ACC112 (cell line): ENCODE data around the gene RPL13A.

ENCODE experiments used
- H2AFZ ChIP-seq: fragments of 200-600 bp; sonication (generic); one replicate; pipeline ENCODE4 v1.6.0; 2017; ENCODE audit warnings: antibody characterized with exemption, low read length; ENCODE audit not compliant: unreplicated experiment
- H3K27ac ChIP-seq: fragments of 200-600 bp; sonication (generic); 2 replicates; pipeline ENCODE4 v1.5.1; 2014; ENCODE audit warnings: low read depth, mild to moderate bottlenecking, antibody characterized with exemption, low read length, moderate library complexity
- H3K27me3 ChIP-seq: fragments of 200-600 bp; sonication (generic); 2 replicates; pipeline ENCODE4 v1.6.1; 2014; ENCODE audit warnings: mild to moderate bottlenecking, antibody characterized with exemption, low read length, moderate library complexity, mixed read lengths; ENCODE audit not compliant: insufficient read depth
- H3K36me3 ChIP-seq: fragments of 200-600 bp; sonication (generic); 2 replicates; pipeline ENCODE4 v1.6.1; 2016; ENCODE audit warnings: mild to moderate bottlenecking, antibody characterized with exemption, low read length, moderate library complexity, mixed read lengths; ENCODE audit not compliant: insufficient read depth
- H3K4me1 ChIP-seq: fragments of 200-600 bp; sonication (generic); one replicate; pipeline ENCODE4 v1.6.1; 2016; ENCODE audit warnings: low read length, mixed read lengths; ENCODE audit not compliant: insufficient read depth, unreplicated experiment, control insufficient read depth
- H3K4me3 ChIP-seq: fragments of 200-600 bp; sonication (generic); 2 replicates; pipeline ENCODE4 v1.5.1; 2014; ENCODE audit warnings: mild to moderate bottlenecking, low read depth, low read length
- H3K79me2 ChIP-seq: fragments of 200-600 bp; sonication (generic); one replicate; pipeline ENCODE4 v1.6.0; 2016; ENCODE audit warnings: low read length; ENCODE audit not compliant: control insufficient read depth, unreplicated experiment, insufficient read depth

The RPL13A gene

GRCh38 chr19:49496574-49497008 lies 9.2 kb downstream of the RPL13A start:
- Histone ChIP-seq H3K27ac (peak overlapping the region; percentile 79), H3K4me3 (peak overlapping the region; percentile 82), H3K4me1 (peaks cover 7% of the 10 kb centered on the region), H3K36me3 (peaks cover 25% of the 10 kb centered on the region), H2AFZ (no peak overlapping the region), H3K79me2 (peaks cover 21% of the 10 kb centered on the region), H3K27me3 (no peaks in the 10 kb centered on the region)

DNA sequence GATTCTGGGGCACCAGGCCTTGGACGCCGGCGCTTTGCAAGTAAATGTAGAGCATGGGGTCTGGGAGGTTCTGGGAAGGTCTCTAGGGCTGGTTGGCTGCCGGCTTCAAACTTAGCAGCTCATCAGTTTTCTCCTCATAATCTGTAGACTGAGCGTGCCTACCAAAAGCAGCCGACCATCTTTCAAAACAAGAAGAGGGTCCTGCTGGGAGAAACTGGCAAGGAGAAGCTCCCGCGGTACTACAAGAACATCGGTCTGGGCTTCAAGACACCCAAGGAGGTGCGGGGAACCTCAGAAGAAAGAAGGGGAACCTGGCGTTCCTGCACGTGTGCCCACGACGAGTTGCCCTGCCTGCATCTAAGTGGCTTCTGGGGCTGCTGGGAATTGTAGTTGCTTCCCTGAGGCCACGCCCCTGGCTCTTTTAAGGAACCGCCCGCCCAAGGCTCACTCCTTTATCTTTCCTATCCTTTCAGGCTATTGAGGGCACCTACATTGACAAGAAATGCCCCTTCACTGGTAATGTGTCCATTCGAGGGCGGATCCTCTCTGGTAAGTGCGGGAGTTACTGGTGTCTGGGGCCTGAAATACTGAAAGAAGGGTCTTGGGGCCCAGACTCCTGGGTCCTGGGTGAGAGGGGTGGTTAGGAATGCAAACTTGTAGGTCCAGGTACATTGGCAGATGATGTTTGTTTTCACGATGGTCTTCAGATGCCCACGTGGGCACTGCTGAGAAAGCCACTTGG lies 9.8 kb downstream of the RPL13A start:
- Histone ChIP-seq H3K4me1 (peaks cover 7% of the 10 kb centered on the region), H3K27ac (peak overlapping the region; percentile 79)

GRCh38 chr19:49497789-49498103 lies 10.3 kb downstream of the RPL13A start:
- no peak overlapping the region for H3K27ac ChIP-seq
- H3K36me3 ChIP-seq, result peaks cover 17% of the 10 kb centered on the region
- no peak overlapping the region for H2AFZ ChIP-seq
- no peaks in the 10 kb centered on the region for H3K27me3 ChIP-seq
- peaks cover 7% of the 10 kb centered on the region for H3K4me1 ChIP-seq
- H3K79me2 ChIP-seq, result peaks cover 21% of the 10 kb centered on the region
- H3K4me3 ChIP-seq, result peak overlapping the region; percentile 82

More for the DNA sequence above, 9.8 kb downstream of the RPL13A start:
- Histone ChIP-seq H3K4me3 (peak overlapping the region; percentile 82), H3K79me2 (peaks cover 21% of the 10 kb centered on the region), H3K27me3 (no peaks in the 10 kb centered on the region), H2AFZ (no peak overlapping the region), H3K36me3 (peaks cover 22% of the 10 kb centered on the region)

DNA sequence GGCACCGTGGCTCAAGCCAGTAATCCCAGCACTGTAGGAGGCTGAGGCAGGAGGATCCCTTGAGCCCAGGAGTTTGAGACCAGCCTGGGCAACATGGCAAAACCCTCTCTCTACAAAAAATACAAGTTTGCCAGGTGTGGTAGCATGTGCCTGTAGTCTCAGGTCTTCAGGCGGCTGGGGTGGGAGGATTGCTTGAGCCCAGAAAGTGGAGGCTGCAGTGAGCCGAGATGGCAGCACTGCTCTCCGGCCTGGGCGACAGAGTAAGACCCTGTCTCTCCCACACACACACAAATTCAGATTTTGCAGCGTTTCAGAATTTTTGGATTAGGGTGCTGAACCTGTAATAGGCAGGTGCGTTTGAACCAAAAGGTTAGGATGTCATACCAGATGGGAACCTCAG lies 11.1 kb downstream of the RPL13A start:
- Histone ChIP-seq H3K36me3 (peaks cover 12% of the 10 kb centered on the region; the same call in 1 of the 2 replicates), H3K27me3 (no peaks in the 10 kb centered on the region), H2AFZ (no peak overlapping the region), H3K4me3 (peak overlapping the region; percentile 82), H3K27ac (no peak overlapping the region), H3K4me1 (peaks cover 10% of the 10 kb centered on the region), H3K79me2 (peaks cover 21% of the 10 kb centered on the region)

DNA sequence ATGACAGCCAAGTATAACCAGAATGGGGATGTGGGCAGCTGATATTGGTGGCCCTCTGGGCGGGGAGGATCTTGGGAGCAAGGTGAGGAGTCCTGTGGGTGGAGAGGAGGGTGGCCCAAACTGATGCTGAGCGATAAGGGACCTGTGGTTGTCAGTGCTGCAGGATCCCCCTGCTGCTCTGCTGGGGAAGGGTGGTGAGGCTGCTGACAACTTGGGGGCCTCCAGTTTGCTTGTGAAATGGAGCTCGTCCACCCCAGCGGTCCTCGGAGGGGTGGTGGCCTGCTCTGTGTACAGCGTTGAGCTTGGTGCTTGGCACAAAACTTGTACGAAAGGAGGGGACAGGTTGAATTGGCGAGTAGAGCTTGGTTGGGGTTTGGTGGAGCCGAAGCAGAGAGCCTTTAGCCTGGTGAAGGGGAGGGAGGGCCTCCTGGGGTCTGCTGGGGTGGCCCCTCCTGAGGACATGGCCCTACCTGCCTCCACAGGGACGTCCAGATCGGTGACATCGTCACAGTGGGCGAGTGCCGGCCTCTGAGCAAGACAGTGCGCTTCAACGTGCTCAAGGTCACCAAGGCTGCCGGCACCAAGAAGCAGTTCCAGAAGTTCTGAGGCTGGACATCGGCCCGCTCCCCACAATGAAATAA lies 11.7 kb downstream of the RPL13A start:
- no peak overlapping the region for H3K27ac ChIP-seq
- peaks cover 11% of the 10 kb centered on the region for H3K4me1 ChIP-seq
- H3K79me2 ChIP-seq, result peaks cover 21% of the 10 kb centered on the region

GRCh38 chr19:49502866-49503581 lies 15.6 kb downstream of the RPL13A start:
- Histone ChIP-seq H3K4me1 (peaks cover 4% of the 10 kb centered on the region), H3K4me3 (no peak overlapping the region), H2AFZ (no peak overlapping the region), H3K27ac (no peak overlapping the region), H3K79me2 (peaks cover 5% of the 10 kb centered on the region), H3K36me3 (peaks cover 5% of the 10 kb centered on the region; the same call in 1 of the 2 replicates), H3K27me3 (no peaks in the 10 kb centered on the region)

More for the DNA sequence above, 11.7 kb downstream of the RPL13A start:
- Histone ChIP-seq H2AFZ (no peak overlapping the region), H3K27me3 (no peaks in the 10 kb centered on the region), H3K36me3 (peaks cover 12% of the 10 kb centered on the region; the same call in 1 of the 2 replicates), H3K4me3 (no peak overlapping the region)

DNA sequence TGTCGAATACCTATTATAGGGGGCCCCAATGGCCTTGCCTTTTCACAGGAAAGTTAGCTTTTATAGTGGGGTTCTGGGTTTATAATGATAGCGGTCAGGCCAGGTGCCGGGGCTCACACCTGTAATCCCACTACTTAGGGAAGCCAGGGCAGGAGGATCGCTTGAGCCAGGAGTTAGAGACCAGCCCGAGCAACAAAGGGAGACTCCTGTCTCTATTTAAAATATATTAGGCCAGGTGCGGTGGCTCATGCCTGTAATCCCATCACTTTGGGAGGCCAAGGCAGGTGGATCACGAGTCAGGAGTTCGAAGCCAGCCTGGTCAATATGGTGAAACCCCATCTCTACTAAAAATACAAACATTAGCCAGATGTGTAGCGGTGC lies 16.2 kb downstream of the RPL13A start:
- no peak overlapping the region for H3K27ac ChIP-seq
- H2AFZ ChIP-seq, result no peak overlapping the region
- H3K27me3 ChIP-seq, result no peaks in the 10 kb centered on the region
- no peaks in the 10 kb centered on the region for H3K79me2 ChIP-seq
- peaks cover 4% of the 10 kb centered on the region for H3K4me1 ChIP-seq
- H3K36me3 ChIP-seq, result no peaks in the 10 kb centered on the region
- H3K4me3 ChIP-seq, result no peak overlapping the region

- Histone ChIP-seq H3K36me3 (no peaks in the 10 kb centered on the region), H3K27me3 (no peaks in the 10 kb centered on the region), H3K79me2 (no peaks in the 10 kb centered on the region), H3K4me3 (no peak overlapping the region), H2AFZ (no peak overlapping the region), H3K4me1 (peaks cover 6% of the 10 kb centered on the region), H3K27ac (no peak overlapping the region)
Measured at GRCh38 chr19:49506575-49507105, 19.2 kb downstream of the RPL13A start.

DNA sequence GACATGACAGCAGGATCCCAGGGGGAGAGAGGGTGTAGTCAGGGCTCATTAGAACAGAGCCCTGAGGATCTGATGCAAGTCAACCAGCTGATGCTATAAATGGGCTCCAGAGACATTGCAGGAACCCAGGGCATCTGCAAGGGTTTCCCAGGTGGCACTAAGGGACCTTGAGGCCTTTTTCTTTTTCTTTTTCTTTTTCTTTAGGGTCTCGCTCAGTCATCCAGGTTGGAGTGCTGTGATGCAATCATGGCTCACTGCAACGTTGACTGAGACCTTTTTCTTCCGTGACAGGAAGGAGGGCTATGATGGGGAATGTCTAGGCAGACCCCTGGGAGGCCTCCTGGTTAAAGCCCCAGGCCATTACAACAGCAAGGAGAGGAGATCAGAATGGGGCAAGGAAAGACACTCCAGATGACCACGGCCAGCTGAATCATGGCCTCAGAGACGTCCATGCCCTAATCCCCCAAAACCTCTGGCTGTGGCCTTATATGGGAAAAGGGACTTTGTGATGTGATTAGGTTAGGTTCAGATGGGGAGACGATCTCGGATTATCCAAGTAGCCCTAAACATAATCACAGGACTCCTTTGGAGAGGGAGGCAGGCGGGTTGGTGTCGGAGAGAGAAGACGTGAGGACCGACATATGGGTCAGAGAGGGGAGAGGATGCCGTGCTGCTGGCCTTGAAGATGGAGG lies 20.5 kb downstream of the RPL13A start:
- H3K4me3 ChIP-seq, result no peak overlapping the region
- no peak overlapping the region for H2AFZ ChIP-seq
- no peaks in the 10 kb centered on the region for H3K79me2 ChIP-seq
- H3K27ac ChIP-seq, result no peak overlapping the region
- H3K4me1 ChIP-seq, result peaks cover 7% of the 10 kb centered on the region
- H3K27me3 ChIP-seq, result no peaks in the 10 kb centered on the region
- H3K36me3 ChIP-seq, result no peaks in the 10 kb centered on the region
